GM19395 (cell line): Measurements from ENCODE around the gene AKIP1.
"Not testable (repeated sequence)": the region's sequence is repeated elsewhere in the genome, so short reads cannot be mapped to it uniquely, and the experiment has no call there.

ENCODE experiments used
- ATAC-seq: cut with Tn5 transposase; IDR thresholded peaks from one replicate; pipeline ENCODE4 v1.9.1; 2021; ENCODE audit warnings: mild to moderate bottlenecking, moderate library complexity; ENCODE audit not compliant: unreplicated experiment

The AKIP1 gene

DNA sequence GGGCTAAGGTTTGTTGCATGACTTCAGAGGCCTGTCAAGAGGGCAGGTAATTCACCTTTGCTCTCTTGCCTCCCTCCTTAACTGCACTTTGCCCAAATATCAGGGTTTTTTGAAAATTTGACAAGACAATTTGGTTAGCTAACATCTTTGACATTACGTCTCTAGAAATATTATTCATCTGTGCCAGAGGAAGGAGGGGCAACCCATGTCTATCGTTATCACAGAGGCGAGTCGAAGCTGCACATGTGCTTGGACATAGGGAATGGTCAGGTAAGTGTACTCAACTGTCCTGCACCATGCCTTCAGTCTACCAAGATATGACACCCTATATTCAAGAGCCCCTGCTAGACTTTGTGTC is 3.7 kb downstream of the AKIP1 start:
- no peak for ATAC-seq

DNA sequence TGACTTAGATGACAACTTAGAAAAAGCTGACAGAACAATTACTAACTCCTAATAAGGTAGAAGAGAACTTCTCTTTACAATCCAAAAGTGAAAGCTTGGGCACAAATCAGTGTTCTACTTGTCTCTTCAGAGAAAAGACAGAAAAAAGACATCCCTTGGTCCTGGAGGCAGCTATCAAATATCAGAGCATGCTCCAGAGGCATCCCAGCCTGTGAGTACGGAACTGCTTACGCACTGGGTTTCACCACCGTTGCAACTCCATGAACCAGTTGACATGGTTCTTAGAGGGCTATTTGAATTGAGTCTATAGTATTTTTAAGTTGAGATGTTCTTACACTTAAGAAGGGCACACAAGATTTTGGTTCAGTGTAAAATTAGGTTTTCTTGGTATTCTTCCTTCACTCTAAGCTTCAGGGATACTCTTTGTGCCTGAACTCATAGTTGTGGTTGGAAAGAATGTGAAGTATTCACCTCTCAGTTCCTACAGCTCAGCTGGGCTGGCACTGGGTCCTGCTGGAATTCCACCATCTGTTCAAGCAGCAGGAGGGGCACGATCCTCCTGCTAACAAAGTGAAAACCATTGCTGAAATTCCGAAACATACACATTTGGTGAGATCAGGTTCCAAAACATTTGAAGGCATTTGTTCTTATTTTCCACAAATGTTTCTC is 6.3 kb downstream of the AKIP1 start:
- ATAC-seq = no peak

- no peak for ATAC-seq
Observed at GRCh38 chr11:8922691-8923090, 11.7 kb downstream of the AKIP1 start.

GRCh38 chr11:8925711-8926110 is 14.7 kb downstream of the AKIP1 start:
- no peak for ATAC-seq

DNA sequence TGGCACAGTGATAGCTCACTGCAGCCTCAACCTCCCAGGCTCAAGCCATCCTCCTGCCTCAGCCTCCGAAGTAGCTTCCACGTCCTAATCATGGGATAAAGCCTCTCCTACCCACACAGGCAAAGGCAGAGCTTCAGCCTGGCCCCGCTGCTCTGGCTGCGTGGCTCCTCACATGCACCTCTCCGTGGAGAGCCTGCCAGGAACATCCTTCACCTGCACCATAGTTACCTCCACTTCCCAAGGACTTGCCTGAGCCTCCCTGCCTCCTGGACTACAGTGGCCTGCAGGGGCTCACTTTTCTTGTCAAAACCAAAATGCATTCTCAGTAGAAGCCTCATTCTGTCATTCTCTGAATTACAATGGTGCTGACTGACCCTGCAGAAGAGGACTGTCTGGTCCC is 15.2 kb downstream of the AKIP1 start:
- ATAC-seq = no peak

- no peak for ATAC-seq
Observed at GRCh38 chr11:8927233-8927632, 16.2 kb downstream of the AKIP1 start.

DNA sequence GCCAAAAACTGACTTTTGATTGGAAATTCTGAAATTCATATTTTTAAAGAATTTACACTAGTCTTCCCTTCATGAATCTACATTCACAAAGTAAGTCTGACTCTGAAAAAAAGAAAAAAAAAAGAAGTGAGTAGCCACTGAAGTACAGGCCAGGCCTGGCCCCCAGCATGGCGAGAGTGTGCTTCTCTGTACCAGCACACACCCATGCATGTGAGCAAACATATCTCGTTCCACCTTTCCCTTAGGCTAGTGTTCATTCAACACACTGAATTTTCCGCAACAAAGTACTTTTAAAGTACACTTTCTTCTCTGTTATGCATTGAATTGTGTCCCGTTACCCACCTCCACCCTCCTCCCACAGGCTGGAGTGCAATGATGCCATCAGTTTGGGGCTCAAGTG is 17.2 kb downstream of the AKIP1 start:
- no peak for ATAC-seq

- no peak for ATAC-seq
Observed at GRCh38 chr11:8928981-8929615, 18.1 kb downstream of the AKIP1 start.

DNA sequence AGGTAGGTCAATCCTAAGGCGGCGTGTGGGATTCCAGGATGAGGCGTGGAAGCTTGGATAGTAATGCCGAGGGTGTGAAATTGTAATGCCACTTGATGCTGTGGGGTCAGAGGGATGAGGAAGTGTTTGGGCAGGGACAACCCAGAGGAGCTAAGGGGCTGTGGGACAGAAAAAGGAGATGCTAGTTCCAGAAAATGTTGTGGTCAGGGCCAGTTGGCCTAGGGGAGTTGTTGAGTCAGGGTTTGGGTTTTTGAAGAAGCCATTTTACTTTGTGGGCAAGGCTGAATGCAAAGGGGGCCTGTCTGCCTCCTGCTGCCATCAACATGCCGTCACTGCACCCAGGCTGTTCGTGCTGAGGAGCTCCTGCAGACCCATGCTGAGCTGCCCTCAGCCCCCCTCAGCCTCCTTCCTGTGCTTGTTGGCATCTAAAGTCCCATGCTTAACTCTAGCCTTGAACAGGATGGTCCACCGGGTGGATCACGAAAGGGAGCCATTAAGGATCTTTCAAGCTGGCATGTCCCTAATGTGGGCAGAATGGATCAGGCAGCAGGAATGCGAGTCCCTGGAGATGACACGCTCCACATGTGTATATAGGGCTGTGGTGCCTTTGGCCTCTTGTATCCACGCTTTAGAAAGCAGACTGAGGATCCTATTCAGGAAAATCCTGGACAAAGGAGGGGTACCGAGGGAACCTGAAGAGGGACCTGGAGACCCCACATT is 19.6 kb downstream of the AKIP1 start:
- no peak for ATAC-seq

DNA sequence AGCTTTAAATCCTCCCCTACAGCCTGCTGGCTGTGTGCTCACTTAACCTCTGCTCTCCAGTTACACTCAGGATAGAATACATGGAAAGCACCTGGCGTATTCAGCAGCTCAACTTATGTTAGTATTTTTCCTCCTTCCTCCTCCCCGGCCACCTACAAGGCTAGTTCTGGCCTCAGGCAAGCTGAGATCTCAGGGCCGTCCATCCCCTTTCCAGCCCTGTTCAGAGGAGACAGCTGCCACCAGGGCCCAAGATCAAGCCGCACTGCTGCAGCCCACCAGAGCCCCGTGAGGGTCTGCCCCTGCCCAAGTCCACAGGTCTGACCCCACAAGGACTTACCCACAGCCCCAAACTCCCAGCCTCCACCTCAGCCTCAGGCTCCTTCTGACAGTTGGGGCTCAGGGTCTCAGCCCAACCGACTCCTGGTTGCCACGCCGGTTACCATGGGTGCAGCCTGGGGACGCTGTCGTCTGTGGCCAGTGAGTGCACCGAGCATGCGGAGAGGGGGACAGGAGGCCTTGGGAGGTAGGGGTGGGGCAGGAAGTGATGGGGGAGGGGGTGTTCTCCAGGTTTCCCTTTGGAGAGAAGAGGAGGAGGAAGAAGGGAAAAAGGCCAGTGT is 21.7 kb downstream of the AKIP1 start, which contains the start of gene C11orf16:
Gene C11orf16, minus strand, starts transcription at position 384 of the 617 bp plus-strand sequence. CDS start 639 bp downstream, outside the sequence.
- no peak for ATAC-seq

DNA sequence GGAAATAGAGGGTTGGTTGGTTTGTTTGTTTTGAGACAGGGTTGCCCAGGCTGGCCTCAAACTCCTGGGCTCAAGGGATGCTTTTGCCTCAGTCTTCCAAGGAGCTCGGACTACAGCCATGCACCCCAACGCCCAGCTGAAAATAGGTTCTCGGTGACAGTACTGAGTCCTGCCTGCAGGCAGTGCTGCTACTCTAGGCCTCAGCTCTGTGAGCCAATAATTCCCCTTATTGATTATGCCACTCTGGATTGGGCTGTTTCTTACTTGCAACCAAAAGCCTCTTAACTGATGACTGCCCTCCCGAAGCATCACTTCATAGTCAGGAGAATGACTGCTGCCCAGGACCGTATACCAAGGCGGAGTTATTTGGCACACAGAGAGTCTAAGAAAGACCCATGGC is 22.9 kb downstream of the AKIP1 start:
- no peak for ATAC-seq

DNA sequence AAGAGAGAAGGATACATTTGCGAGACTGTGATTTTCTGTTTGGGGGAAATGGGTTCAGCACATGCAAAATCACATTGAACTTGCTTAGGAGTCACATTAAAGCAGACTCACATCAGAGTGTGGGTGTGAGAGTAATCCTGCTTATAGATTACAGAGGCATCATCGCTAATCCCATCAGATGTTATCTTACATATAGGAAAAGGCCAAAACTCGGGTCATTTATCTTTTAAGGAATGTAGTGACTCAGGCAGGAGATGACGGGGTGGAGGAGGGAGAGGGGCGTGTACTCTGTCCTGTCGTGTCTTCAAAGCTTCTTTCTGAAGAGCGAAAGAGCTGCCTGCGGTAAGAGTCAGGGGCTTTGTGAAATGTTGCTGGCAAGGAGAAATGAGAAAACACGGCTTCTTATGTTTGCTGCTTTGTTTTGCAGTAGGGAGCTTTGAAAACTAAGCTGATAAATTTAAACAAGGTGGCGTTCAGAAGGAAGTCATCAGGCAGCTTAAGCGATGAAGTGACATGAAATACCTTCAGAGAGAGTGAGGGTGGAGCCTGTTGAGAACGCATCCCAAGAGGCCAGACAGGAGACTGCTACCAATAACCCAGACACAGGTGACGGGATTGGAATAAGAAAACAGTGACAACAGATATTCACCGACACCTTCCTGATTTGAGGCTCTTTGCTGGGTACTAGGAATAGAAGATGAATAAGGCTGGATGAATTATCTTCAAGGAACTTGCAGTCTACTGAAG is 23.9 kb downstream of the AKIP1 start:
- ATAC-seq = no peak

DNA sequence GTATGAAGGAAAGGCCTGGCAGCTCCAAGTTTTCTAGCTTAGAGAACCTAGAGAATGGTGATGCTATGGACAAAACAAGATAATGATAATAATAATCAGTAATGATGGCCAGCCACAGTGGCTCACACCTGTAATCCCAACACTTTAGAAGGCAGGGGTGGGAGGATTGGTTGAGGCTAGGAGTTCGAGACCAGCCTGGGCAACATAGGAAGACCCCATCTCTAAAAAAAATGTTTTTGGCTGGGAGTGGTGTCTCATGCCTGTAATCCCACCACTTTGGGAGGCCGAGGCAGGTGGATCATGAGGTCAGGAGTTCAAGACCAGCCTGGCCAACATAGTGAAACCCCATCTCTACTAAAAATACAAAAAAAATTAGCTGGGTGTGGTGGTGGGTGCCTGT is 24.8 kb downstream of the AKIP1 start:
- ATAC-seq = not testable (repeated sequence)

GRCh38 chr11:8937159-8937558 is 26.2 kb downstream of the AKIP1 start:
- ATAC-seq = no peak

GRCh38 chr11:8937659-8938058 is 26.7 kb downstream of the AKIP1 start:
- no peak for ATAC-seq

- ATAC-seq = no peak
Observed at GRCh38 chr11:8941341-8942103, 30.5 kb downstream of the AKIP1 start.

DNA sequence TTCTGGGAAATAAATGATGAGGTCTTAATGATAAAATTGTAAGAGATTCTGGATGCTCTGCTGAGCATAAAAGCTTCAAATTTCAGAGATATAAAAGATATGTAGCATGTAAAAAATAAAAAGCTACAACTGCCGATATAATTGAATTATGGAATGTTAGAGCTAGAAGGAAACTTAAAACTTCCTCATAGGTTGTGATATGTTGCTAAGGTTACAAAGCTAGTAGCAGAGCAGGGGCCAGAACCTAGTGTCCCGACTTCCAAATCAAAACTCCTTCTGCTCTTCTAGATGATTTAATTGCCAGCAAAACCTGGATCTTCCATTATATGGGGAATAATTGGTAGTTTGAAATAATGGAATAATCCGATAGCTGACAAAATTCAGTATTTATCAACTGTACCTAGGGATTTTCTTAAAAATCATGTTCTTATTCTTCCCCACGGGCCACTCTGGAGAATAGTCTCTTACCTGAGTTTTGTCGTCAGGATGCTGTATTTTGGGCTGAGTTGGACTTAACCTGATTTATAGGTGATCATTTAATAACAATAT is 31.6 kb downstream of the AKIP1 start, which contains the start of gene ASCL3:
Gene ASCL3, minus strand, starts transcription at position 499 of the 549 bp plus-strand sequence. CDS start 4,855 bp downstream, outside the sequence.
- ATAC-seq = no peak

GRCh38 chr11:8947230-8947943 is 36.4 kb downstream of the AKIP1 start:
- no peak for ATAC-seq

DNA sequence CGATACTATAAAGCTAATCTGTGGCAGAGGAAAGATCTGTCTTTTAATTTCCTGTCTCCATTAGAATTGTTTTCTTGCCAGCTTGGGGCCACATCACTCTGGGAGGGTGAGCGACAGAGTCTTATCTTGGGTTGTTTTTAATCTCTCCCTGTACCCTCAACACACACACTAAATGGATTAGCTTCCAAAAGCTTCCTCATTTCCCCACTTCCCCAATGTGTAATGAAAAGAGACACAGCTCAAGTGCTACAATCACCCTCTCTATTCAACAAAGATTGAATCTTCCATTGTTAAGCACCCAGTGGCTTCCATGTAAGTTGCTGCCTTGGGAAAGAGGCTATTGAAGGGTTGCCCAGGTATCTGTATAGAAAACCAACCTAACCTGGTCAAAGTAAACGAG is 37.9 kb downstream of the AKIP1 start:
- no peak for ATAC-seq
